Keratinocyte (primary cell): ENCODE measurements around the gene NGFR.

Experiments
- EZH2 ChIP-seq: IDR thresholded peaks from one replicate; pipeline ENCODE4 v1.6.1; 2012; ENCODE audit warnings: inconsistent platforms, mild to moderate bottlenecking, low read length, moderate library complexity
- TF ChIP-seq, protein P1 (sequence below), 3 experiments: IDR thresholded peaks in 1 of 3; conservative IDR thresholded peaks in 1 of 3; optimal IDR thresholded peaks in 1 of 3; 2 replicates in 2 of 3; 3 replicates in 1 of 3; pipeline versions ENCODE3 to v1.5.1; 2011; ENCODE audit warnings: low read length in 3 of 3, mild to moderate bottlenecking in 3 of 3, moderate library complexity in 2 of 3, control low read depth in 1 of 3, inconsistent platforms in 1 of 3; ENCODE audit not compliant: insufficient read depth in 2 of 3; ENCODE audit errors: extremely low read depth in 1 of 3

GRCh38 chr17:49525831-49526741 lies 31.0 kb downstream of the NGFR start:
- TF ChIP-seq, protein P1, sequence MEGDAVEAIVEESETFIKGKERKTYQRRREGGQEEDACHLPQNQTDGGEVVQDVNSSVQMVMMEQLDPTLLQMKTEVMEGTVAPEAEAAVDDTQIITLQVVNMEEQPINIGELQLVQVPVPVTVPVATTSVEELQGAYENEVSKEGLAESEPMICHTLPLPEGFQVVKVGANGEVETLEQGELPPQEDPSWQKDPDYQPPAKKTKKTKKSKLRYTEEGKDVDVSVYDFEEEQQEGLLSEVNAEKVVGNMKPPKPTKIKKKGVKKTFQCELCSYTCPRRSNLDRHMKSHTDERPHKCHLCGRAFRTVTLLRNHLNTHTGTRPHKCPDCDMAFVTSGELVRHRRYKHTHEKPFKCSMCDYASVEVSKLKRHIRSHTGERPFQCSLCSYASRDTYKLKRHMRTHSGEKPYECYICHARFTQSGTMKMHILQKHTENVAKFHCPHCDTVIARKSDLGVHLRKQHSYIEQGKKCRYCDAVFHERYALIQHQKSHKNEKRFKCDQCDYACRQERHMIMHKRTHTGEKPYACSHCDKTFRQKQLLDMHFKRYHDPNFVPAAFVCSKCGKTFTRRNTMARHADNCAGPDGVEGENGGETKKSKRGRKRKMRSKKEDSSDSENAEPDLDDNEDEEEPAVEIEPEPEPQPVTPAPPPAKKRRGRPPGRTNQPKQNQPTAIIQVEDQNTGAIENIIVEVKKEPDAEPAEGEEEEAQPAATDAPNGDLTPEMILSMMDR (optimal IDR thresholded peaks at IDR 0.05 in 1 of 3, IDR thresholded peaks at IDR 0.05 in 1 of 3, conservative IDR thresholded peaks at IDR 0.05 in 1 of 3; ENCODE audit: extremely low read depth in 1 of 3, insufficient read depth in 2 of 3, low read length in 3 of 3) = no peak
- TF ChIP-seq EZH2 = no peak
